T-cell (primary cell): ENCODE data around the gene EPHA6. TPM values are rescaled to one million over a fixed set of nuclear protein-coding genes. Genes with fewer than 3 reads are reported as not detected.

ENCODE experiments used
- ATAC-seq, 4 experiments: fragments of 200-7000 bp in 3 of 4; fragments of 150-1000 bp in 1 of 4; cut with Tn5 transposase; replicated peaks in 1 of 4; 1 replicate in 3 of 4; 2 replicates in 1 of 4; pipeline ENCODE4 v1.10.0; 2021; ENCODE audit warnings: moderate library complexity in 3 of 4, mild to moderate bottlenecking in 2 of 4, moderate number of reproducible peaks in 1 of 4
- CTCF ChIA-PET, 2 donors: fragments of 300-600 bp; sonication (Branson Sonifier 250); formaldehyde crosslinking; loops; one replicate each; lab custom pipeline; 2022; ENCODE audit warnings: antibody characterized with exemption in 2 of 2; lab: Charles Lee
- POLR2A ChIA-PET, 2 donors: fragments of 300-600 bp; sonication (Branson Sonifier 250); formaldehyde crosslinking; loops; one replicate each; lab custom pipeline; 2022; ENCODE audit warnings: antibody characterized with exemption in 2 of 2; lab: Charles Lee
- DNase-seq, 35 experiments: peaks; one replicate each; pipeline versions ENCODE4 v3.0.0 to v3.0.0-alpha.2; 2013 to 2023
- H3K27ac ChIP-seq: one replicate; pipeline ENCODE4 v1.5.1; 2013; ENCODE audit warnings: low read length
- H3K27me3 ChIP-seq, 2 experiments: replicated peaks in 1 of 2; 1 replicate in 1 of 2; 2 replicates in 1 of 2; pipeline versions ENCODE4 v1.6.1 to v1.7.0; 2013; ENCODE audit warnings: low read length in 1 of 2, mixed read lengths in 1 of 2; ENCODE audit not compliant: control insufficient read depth in 2 of 2, insufficient read depth in 2 of 2; ENCODE audit errors: extremely low read depth in 1 of 2
- H3K36me3 ChIP-seq, 2 donors: 1 replicate in 1 of 2; 2 replicates in 1 of 2; pipeline versions ENCODE4 v1.6.1 to v1.7.0; 2013; ENCODE audit warnings: low read length in 1 of 2; ENCODE audit not compliant: control insufficient read depth in 2 of 2, insufficient read depth in 1 of 2; ENCODE audit errors: extremely low read depth in 1 of 2
- H3K4me1 ChIP-seq, 2 experiments: 1 replicate in 1 of 2; 2 replicates in 1 of 2; pipeline versions ENCODE4 v1.6.1 to v1.7.0; 2013; ENCODE audit warnings: low read length in 2 of 2, mixed read lengths in 1 of 2; ENCODE audit not compliant: insufficient read depth in 2 of 2, control insufficient read depth in 1 of 2; ENCODE audit errors: extremely low read depth in 1 of 2
- H3K4me3 ChIP-seq, 2 donors: 1 replicate in 1 of 2; 2 replicates in 1 of 2; pipeline versions ENCODE4 v1.5.1 to v1.7.0; 2013; ENCODE audit warnings: mild to moderate bottlenecking in 2 of 2, low read length in 1 of 2, moderate library complexity in 1 of 2; ENCODE audit not compliant: control insufficient read depth in 1 of 2; ENCODE audit errors: extremely low read depth in 1 of 2
- H3K9me3 ChIP-seq: 2 replicates; pipeline ENCODE4 v1.7.0; 2013
- H3K27ac Mint-ChIP-seq, 2 donors: one replicate each; pipeline ENCODE4 v1.8.0; 2020 to 2021; ENCODE audit warnings: mild to moderate bottlenecking in 2 of 2, mixed read lengths in 2 of 2
- H3K27me3 Mint-ChIP-seq, 2 donors: one replicate each; pipeline ENCODE4 v1.8.0; 2021 to 2022; ENCODE audit warnings: mixed read lengths in 2 of 2
- H3K36me3 Mint-ChIP-seq: one replicate; pipeline ENCODE4 v1.8.0; 2021; ENCODE audit warnings: mixed read lengths
- H3K4me1 Mint-ChIP-seq, 3 donors: one replicate each; pipeline ENCODE4 v1.8.0; 2020 to 2022; ENCODE audit warnings: mixed read lengths in 3 of 3, mild to moderate bottlenecking in 1 of 3
- H3K4me3 Mint-ChIP-seq, 3 donors: one replicate each; pipeline ENCODE4 v1.8.0; 2020 to 2022; ENCODE audit warnings: mild to moderate bottlenecking in 3 of 3, mixed read lengths in 3 of 3, moderate library complexity in 3 of 3
- H3K9me3 Mint-ChIP-seq, 3 donors: one replicate each; pipeline ENCODE4 v1.8.0; 2020 to 2022; ENCODE audit warnings: mixed read lengths in 3 of 3
- WGBS: methylation state at CpG from one replicate; pipeline ENCODE4 v1.1.5; 2013; ENCODE audit warnings: missing lambda C conversion rate; ENCODE audit not compliant: insufficient coverage; 5-methylcytosine and 5-hydroxymethylcytosine counted together
- total RNA-seq, 35 experiments: library from RNA in 6 of 35; stranded (reverse) in 6 of 35; fragments of 120-200 nt in 1 of 35; gene quantifications; one replicate each; pipeline versions ENCODE4 v1.2.1 to v1.2.4 and lab custom pipeline; 2013 to 2026

Gene EPHA6
- total RNA-seq, 5 donors from 2014 or later (not counting 1 experiment from before 2014, with no cell fraction given) = not detected

DNA sequence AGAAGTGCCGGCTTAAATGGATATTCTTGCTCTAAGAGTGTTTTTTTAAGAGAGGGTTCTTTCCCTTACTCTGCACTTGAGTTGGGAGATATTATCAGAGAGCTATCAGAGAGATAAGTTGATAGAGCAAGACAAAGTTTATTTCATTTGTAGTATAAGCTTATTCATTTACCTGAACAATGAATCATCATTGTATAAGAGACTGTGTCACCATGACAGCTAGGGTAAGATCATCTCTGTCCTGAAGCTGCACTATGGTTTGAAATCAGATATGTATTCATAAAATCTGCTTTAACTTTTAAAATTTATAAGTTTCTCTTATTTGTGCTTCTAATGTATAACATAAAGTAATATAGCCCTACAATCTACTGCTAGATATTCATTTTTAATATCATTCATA is 822.1 kb downstream of the EPHA6 start:
- H3K36me3 ChIP-seq = no peaks in the 10 kb centered on the region
- Mint-ChIP-seq H3K27ac (no peak overlapping the region), H3K4me1 (no peaks in the 10 kb centered on the region), H3K36me3 (no peaks in the 10 kb centered on the region), H3K27me3 (peaks cover 2 to 4% of the 10 kb centered on the region in 2 donors), H3K4me3 (no peak overlapping the region), H3K9me3 (no peaks in the 10 kb centered on the region)
- no peaks in the 10 kb centered on the region for H3K4me1 ChIP-seq
- ATAC-seq (no peak), DNase-seq (no peak)
- ChIA-PET CTCF (interaction anchor here in 1 of 2 donors (0.6 kb wide), 1 partner anchor 1213 kb away, joined by 3 read pairs; no protein-coding TSS in a partner anchor), POLR2A (no interaction called here)
- no peak overlapping the region for H3K4me3 ChIP-seq
- WGBS = no CpG with 5 or more reads among the region's 1 CpG
- H3K27me3 ChIP-seq = no peaks in the 10 kb centered on the region
- H3K27ac ChIP-seq = no peak overlapping the region
- no peaks in the 10 kb centered on the region for H3K9me3 ChIP-seq

DNA sequence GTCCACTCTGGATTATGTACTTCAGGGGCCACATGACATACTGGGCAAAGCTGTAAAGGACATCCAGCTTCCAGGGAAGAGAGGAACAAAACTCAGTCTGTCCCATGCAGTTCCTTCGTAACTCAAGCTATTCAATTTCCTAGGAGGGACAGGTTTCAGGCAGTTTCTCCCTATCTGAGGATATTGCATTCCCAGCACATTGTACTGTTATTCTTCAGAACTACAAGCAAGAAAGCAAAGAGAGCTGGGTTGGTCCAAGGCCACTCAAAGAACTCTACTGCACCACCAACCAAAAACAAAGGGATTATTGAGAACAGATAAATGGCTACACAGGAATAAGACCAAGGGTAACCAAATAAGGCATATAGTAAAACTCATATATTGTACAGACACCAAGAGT is 832.5 kb downstream of the EPHA6 start:
- H3K4me1 ChIP-seq = no peaks in the 10 kb centered on the region
- H3K27me3 Mint-ChIP-seq = no peaks in the 10 kb centered on the region
- 60% methylated on average over 1 of the region's 1 CpG for WGBS
- H3K4me3 ChIP-seq = no peak overlapping the region
- no peaks in the 10 kb centered on the region for H3K4me1 Mint-ChIP-seq
- H3K36me3 Mint-ChIP-seq = no peaks in the 10 kb centered on the region
- H3K4me3 Mint-ChIP-seq = no peak overlapping the region
- ChIA-PET CTCF (no interaction called here), POLR2A (no interaction called here)
- no peaks in the 10 kb centered on the region for H3K9me3 ChIP-seq
- DNase-seq (no peak), ATAC-seq (no peak)
- H3K27ac Mint-ChIP-seq = no peak overlapping the region
- H3K27me3 ChIP-seq = no peaks in the 10 kb centered on the region
- H3K36me3 ChIP-seq = no peaks in the 10 kb centered on the region
- no peak overlapping the region for H3K27ac ChIP-seq
- no peaks in the 10 kb centered on the region for H3K9me3 Mint-ChIP-seq

DNA sequence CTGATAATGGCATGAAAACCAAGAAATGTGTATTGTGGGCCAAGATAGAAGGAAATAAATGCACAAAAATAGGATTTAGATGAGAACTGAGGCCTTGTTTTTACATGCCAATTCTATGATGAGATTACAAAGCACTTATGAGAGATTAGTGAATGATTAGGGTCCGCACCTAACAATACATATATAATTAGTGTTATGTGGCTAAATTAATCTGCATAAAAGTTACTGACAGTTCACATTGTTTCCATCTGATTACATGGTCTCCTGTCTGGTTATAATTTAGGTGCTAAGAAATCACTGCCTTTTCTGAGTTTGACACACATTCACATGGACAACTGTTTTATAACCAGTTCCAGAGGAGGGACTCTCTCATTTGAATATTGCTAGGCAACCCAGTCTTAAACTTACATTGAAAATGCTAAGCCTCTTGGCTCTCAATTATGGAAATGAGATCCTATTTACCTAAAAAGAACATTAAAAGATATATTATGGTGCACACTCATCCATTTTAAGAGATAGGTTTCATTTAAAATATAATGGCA is 833.1 kb downstream of the EPHA6 start:
- no peaks in the 10 kb centered on the region for H3K27me3 ChIP-seq
- DNase-seq (no peak), ATAC-seq (no peak)
- no peaks in the 10 kb centered on the region for H3K27me3 Mint-ChIP-seq
- CTCF ChIA-PET = no interaction called here
- H3K36me3 ChIP-seq = no peaks in the 10 kb centered on the region
- no peak overlapping the region for H3K4me3 Mint-ChIP-seq
- no peaks in the 10 kb centered on the region for H3K36me3 Mint-ChIP-seq
- no peak overlapping the region for H3K27ac Mint-ChIP-seq
- no peaks in the 10 kb centered on the region for H3K4me1 ChIP-seq
- H3K9me3 ChIP-seq = no peaks in the 10 kb centered on the region
- no peak overlapping the region for H3K4me3 ChIP-seq
- no CpG with 5 or more reads among the region's 1 CpG for WGBS
- no peak overlapping the region for H3K27ac ChIP-seq
- H3K4me1 Mint-ChIP-seq = no peaks in the 10 kb centered on the region
- H3K9me3 Mint-ChIP-seq = no peaks in the 10 kb centered on the region
- POLR2A ChIA-PET = no interaction called here

DNA sequence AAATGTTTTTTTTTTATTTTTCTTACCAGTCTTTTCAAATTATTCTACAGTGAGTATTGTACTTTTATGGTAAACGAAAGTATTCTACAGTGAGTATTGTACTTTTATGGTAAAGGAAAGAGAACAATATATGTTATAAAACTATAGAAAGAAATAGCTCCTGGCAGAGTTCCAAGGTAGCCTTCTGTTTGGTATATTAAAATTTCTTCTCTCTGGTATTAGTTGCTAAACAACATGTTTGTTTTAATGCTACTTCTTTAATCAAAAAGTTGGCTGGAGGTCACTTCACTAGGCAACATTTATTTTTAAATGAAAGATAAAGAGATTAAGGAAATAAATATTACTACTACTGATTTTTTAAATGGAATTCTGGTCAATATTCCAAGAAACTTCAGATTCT is 841.6 kb downstream of the EPHA6 start:
- Histone ChIP-seq H3K27ac (no peak overlapping the region), H3K4me3 (no peak overlapping the region), H3K36me3 (no peaks in the 10 kb centered on the region), H3K9me3 (no peaks in the 10 kb centered on the region), H3K27me3 (no peaks in the 10 kb centered on the region), H3K4me1 (no peaks in the 10 kb centered on the region)
- ChIA-PET CTCF (no interaction called here), POLR2A (no interaction called here)
- DNase-seq = no peak
- H3K36me3 Mint-ChIP-seq = no peaks in the 10 kb centered on the region
- peaks cover 0 to 4% of the 10 kb centered on the region in 2 donors for H3K27me3 Mint-ChIP-seq
- H3K27ac Mint-ChIP-seq = no peak overlapping the region
- no CpG with 5 or more reads among the region's 1 CpG for WGBS
- no peak for ATAC-seq
- no peak overlapping the region for H3K4me3 Mint-ChIP-seq
- no peaks in the 10 kb centered on the region for H3K9me3 Mint-ChIP-seq
- H3K4me1 Mint-ChIP-seq = no peaks in the 10 kb centered on the region

DNA sequence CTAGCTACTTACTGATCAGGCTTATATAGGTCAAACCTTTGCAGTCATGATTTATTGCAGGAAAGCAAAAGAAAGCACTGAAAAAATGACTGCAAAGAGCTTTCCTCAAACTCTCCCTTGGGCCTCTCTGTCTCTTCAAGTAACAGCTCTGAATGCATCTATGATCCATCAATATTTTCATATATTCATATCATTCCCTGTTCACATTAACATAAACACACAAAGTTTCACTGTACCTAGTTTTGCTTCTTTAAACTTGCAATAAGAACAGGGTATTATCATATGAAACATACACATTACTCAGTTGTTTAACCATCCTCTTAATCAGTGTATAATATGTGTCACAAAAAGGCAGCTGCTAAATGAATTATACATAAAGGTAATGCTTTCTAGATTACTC is 842.2 kb downstream of the EPHA6 start:
- no peaks in the 10 kb centered on the region for H3K9me3 Mint-ChIP-seq
- H3K27ac ChIP-seq = no peak overlapping the region
- no peaks in the 10 kb centered on the region for H3K36me3 ChIP-seq
- H3K36me3 Mint-ChIP-seq = no peaks in the 10 kb centered on the region
- H3K4me3 ChIP-seq = no peak overlapping the region
- no peaks in the 10 kb centered on the region for H3K27me3 ChIP-seq
- H3K4me1 Mint-ChIP-seq = no peaks in the 10 kb centered on the region
- H3K27ac Mint-ChIP-seq = no peak overlapping the region
- POLR2A ChIA-PET = no interaction called here
- no peak for ATAC-seq
- no peak overlapping the region for H3K4me3 Mint-ChIP-seq
- CTCF ChIA-PET = no interaction called here
- no peaks in the 10 kb centered on the region for H3K9me3 ChIP-seq
- no peaks in the 10 kb centered on the region for H3K4me1 ChIP-seq
- DNase-seq = no peak
- H3K27me3 Mint-ChIP-seq = peaks cover 0 to 4% of the 10 kb centered on the region in 2 donors

DNA sequence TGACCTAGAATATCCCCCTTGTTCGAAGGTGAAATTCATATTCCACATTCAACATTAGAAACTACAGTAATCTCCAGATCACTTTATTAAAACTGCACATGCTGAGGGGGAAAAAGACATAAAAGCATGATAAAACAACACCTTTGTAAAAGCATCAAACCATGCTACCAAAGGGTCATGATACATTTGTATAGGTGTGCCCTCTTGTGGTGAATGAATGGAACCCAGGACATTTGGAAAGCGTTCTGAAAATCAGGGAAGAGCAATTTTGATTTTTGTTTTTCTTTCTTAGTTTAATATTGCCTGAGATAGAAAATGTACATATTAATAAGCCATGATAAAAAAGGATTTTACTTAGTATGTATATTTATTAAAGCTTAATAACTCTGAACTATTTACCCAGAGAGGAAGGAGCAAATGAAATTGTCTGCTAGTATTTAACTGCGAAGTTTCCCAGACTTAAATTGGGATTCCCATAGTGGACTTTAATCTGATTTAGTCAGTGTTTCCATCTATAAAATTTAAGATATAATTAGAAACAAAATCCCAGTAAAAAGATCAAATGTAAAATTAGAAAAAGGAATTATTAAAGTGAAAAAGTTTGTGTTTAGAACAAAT is 844.4 kb downstream of the EPHA6 start:
- Histone ChIP-seq H3K4me3 (no peak overlapping the region), H3K27me3 (no peaks in the 10 kb centered on the region), H3K27ac (no peak overlapping the region), H3K4me1 (no peaks in the 10 kb centered on the region), H3K36me3 (no peaks in the 10 kb centered on the region), H3K9me3 (no peaks in the 10 kb centered on the region)
- Mint-ChIP-seq H3K4me1 (no peaks in the 10 kb centered on the region), H3K27me3 (peaks cover 0 to 4% of the 10 kb centered on the region in 2 donors), H3K36me3 (no peaks in the 10 kb centered on the region), H3K9me3 (no peaks in the 10 kb centered on the region), H3K4me3 (no peak overlapping the region), H3K27ac (no peak overlapping the region)
- CTCF ChIA-PET = no interaction called here
- ATAC-seq (no peak), DNase-seq (no peak)
- POLR2A ChIA-PET = no interaction called here
- WGBS = no CpG with 5 or more reads among the region's 3 CpGs
